ENCODE measurements around the gene BHLHE40. TPM values are rescaled to one million over a fixed set of nuclear protein-coding genes. Genes with fewer than 3 reads are reported as not detected.

Gene BHLHE40
- total and polyA plus RNA-seq, 10 of the 15 experiments (the other 5 are each of a cell fraction or from before 2014, with no cell fraction given) = 25.2 to 106 (median 51.4) TPM

- TF ChIP-seq POU2F2 (IDR thresholded peaks at IDR 0.05; ENCODE audit: borderline replicate concordance, low read depth, low read length) (peak; percentile 65; the same call in 2 of the 3 replicates), ZNF622 (IDR thresholded peaks at IDR 0.05) (no peak), ATF7 (IDR thresholded peaks at IDR 0.05; ENCODE audit: low read depth) (0 out of 2 replicates have a peak, but pooled peaks have one; percentile 35), CREB1 (IDR thresholded peaks at IDR 0.05; ENCODE audit: low read depth) (no peak), E2F8 (IDR thresholded peaks at IDR 0.05; ENCODE audit: low read depth, partially characterized antibody) (no peak), MYC (IDR thresholded peaks at IDR 0.05; ENCODE audit: insufficient read depth, insufficient read length, insufficient replicate concordance, low read length, severe bottlenecking) (no peak), DPF2 (IDR thresholded peaks at IDR 0.05) (peak; percentile 57; the same call in 1 of the 2 replicates), YY1 (IDR thresholded peaks at IDR 0.05; ENCODE audit: low read depth, low read length) (peak; percentile 10; the same call in 1 of the 2 replicates), SP1 (IDR thresholded peaks at IDR 0.05; ENCODE audit: low read depth, low read length) (no peak), NBN (IDR thresholded peaks at IDR 0.05) (peak; percentile 65), MEF2B (IDR thresholded peaks at IDR 0.05; ENCODE audit: partially characterized antibody, poor library complexity, severe bottlenecking) (peak; percentile 26), RB1 (IDR thresholded peaks at IDR 0.05; ENCODE audit: borderline replicate concordance) (no peak), NR2F1 (conservative IDR thresholded peaks at IDR 0.05) (no peak), ZBED1 (IDR thresholded peaks at IDR 0.05; ENCODE audit: borderline replicate concordance) (peak; percentile 86; the same call in 1 of the 2 replicates), CUX1 (IDR thresholded peaks at IDR 0.05; ENCODE audit: insufficient replicate concordance, low read depth, low read length) (no peak), TCF12 (IDR thresholded peaks at IDR 0.05; ENCODE audit: low read depth, low read length) (peak; percentile 71), CBX5 (IDR thresholded peaks at IDR 0.05; ENCODE audit: low read depth) (no peak), CEBPB (IDR thresholded peaks at IDR 0.05; ENCODE audit: borderline replicate concordance in 1 of 2, low read depth in 2 of 2, low read length in 2 of 2) (no peak)
- TF ChIP-seq, protein P1, sequence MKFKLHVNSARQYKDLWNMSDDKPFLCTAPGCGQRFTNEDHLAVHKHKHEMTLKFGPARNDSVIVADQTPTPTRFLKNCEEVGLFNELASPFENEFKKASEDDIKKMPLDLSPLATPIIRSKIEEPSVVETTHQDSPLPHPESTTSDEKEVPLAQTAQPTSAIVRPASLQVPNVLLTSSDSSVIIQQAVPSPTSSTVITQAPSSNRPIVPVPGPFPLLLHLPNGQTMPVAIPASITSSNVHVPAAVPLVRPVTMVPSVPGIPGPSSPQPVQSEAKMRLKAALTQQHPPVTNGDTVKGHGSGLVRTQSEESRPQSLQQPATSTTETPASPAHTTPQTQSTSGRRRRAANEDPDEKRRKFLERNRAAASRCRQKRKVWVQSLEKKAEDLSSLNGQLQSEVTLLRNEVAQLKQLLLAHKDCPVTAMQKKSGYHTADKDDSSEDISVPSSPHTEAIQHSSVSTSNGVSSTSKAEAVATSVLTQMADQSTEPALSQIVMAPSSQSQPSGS (IDR thresholded peaks at IDR 0.05; ENCODE audit: low read length) = no peak
- TF ChIP-seq, protein P2, sequence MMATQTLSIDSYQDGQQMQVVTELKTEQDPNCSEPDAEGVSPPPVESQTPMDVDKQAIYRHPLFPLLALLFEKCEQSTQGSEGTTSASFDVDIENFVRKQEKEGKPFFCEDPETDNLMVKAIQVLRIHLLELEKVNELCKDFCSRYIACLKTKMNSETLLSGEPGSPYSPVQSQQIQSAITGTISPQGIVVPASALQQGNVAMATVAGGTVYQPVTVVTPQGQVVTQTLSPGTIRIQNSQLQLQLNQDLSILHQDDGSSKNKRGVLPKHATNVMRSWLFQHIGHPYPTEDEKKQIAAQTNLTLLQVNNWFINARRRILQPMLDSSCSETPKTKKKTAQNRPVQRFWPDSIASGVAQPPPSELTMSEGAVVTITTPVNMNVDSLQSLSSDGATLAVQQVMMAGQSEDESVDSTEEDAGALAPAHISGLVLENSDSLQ (IDR thresholded peaks at IDR 0.05) = no peak
These were observed 4.7 kb downstream of the BHLHE40 start (continued) for GRCh38 chr3:4983739-4984510.

Data from GM12878 (cell line).